ENCODE data around the gene CLDN8.

- TF ChIP-seq, protein P1, sequence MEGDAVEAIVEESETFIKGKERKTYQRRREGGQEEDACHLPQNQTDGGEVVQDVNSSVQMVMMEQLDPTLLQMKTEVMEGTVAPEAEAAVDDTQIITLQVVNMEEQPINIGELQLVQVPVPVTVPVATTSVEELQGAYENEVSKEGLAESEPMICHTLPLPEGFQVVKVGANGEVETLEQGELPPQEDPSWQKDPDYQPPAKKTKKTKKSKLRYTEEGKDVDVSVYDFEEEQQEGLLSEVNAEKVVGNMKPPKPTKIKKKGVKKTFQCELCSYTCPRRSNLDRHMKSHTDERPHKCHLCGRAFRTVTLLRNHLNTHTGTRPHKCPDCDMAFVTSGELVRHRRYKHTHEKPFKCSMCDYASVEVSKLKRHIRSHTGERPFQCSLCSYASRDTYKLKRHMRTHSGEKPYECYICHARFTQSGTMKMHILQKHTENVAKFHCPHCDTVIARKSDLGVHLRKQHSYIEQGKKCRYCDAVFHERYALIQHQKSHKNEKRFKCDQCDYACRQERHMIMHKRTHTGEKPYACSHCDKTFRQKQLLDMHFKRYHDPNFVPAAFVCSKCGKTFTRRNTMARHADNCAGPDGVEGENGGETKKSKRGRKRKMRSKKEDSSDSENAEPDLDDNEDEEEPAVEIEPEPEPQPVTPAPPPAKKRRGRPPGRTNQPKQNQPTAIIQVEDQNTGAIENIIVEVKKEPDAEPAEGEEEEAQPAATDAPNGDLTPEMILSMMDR (IDR thresholded peaks at IDR 0.05), result no peak
- TF ChIP-seq POLR2A (IDR thresholded peaks at IDR 0.05), result no peak
These were observed 27.8 kb upstream of the CLDN8 start for GRCh38 chr21:30243691-30244090.
